Stimulated activated effector memory CD8-positive, alpha-beta T cell treated with anti-CD3 and anti-CD28 coated beads, Interleukin-12 subunit alpha, Interleukin-12 subunit beta, amount 100 ng/mL, for 72 hours (primary cell): ENCODE measurements around the gene CFAP298.

Experiments used
- ATAC-seq: fragments of 150-1000 bp; cut with Tn5 transposase; 2 replicates; pipeline ENCODE4 v1.10.0; 2021
- DNase-seq, 2 donors: peaks; one replicate each; pipeline ENCODE4 v3.0.0; 2021 to 2022; ENCODE audit warnings: low spot score in 2 of 2
- H3K27ac Mint-ChIP-seq: one replicate; pipeline ENCODE4 v1.8.0; 2022; ENCODE audit warnings: mild to moderate bottlenecking, mixed read lengths
- H3K36me3 Mint-ChIP-seq: one replicate; pipeline ENCODE4 v1.8.0; 2022; ENCODE audit warnings: mild to moderate bottlenecking, mixed read lengths
- H3K4me1 Mint-ChIP-seq: one replicate; pipeline ENCODE4 v1.8.0; 2022; ENCODE audit warnings: mixed read lengths
- H3K4me3 Mint-ChIP-seq: one replicate; pipeline ENCODE4 v1.8.0; 2022; ENCODE audit warnings: mild to moderate bottlenecking, mixed read lengths
- H3K9me3 Mint-ChIP-seq: one replicate; pipeline ENCODE4 v1.8.0; 2022; ENCODE audit warnings: mixed read lengths

The CFAP298 gene

GRCh38 chr21:32585042-32585710 lies 27.0 kb downstream of the CFAP298 start, which contains the start of gene TCP10L:
TSS of gene TCP10L (minus strand) at chr21:32585523. CDS start at chr21:32584304, 1,219 bp downstream.
- H3K9me3 Mint-ChIP-seq, result no peaks in the 10 kb centered on the region
- no peaks in the 10 kb centered on the region for H3K4me1 Mint-ChIP-seq
- H3K4me3 Mint-ChIP-seq, result no peak within 1 kb of the TSS
- no peaks in the 10 kb centered on the region for H3K36me3 Mint-ChIP-seq
- no peak within 1 kb of the TSS for H3K27ac Mint-ChIP-seq
- ATAC-seq, result no peak
- DNase-seq, result no peak

- H3K4me1 Mint-ChIP-seq, result no peaks in the 10 kb centered on the region
- no peaks in the 10 kb centered on the region for H3K36me3 Mint-ChIP-seq
- no peaks in the 10 kb centered on the region for H3K9me3 Mint-ChIP-seq
- ATAC-seq (no peak), DNase-seq (no peak)
- no peak overlapping the region for H3K4me3 Mint-ChIP-seq
- no peak overlapping the region for H3K27ac Mint-ChIP-seq
These were observed 27.7 kb downstream of the CFAP298 start for GRCh38 chr21:32584472-32584871.

- no peaks in the 10 kb centered on the region for H3K36me3 Mint-ChIP-seq
- DNase-seq (no peak), ATAC-seq (no peak)
- no peak overlapping the region for H3K4me3 Mint-ChIP-seq
- no peaks in the 10 kb centered on the region for H3K4me1 Mint-ChIP-seq
- no peak overlapping the region for H3K27ac Mint-ChIP-seq
- no peaks in the 10 kb centered on the region for H3K9me3 Mint-ChIP-seq
These were observed 30.4 kb downstream of the CFAP298 start for GRCh38 chr21:32581732-32582131.

- no peak for ATAC-seq
- Mint-ChIP-seq H3K4me3 (no peak overlapping the region), H3K27ac (no peak overlapping the region), H3K4me1 (no peaks in the 10 kb centered on the region), H3K36me3 (no peaks in the 10 kb centered on the region), H3K9me3 (no peaks in the 10 kb centered on the region)
- DNase-seq, result no peak
These were observed 31.2 kb downstream of the CFAP298 start for GRCh38 chr21:32580949-32581348.

- Mint-ChIP-seq H3K9me3 (no peaks in the 10 kb centered on the region), H3K4me1 (no peaks in the 10 kb centered on the region), H3K4me3 (no peak overlapping the region), H3K27ac (no peak overlapping the region), H3K36me3 (no peaks in the 10 kb centered on the region)
- no peak for DNase-seq
- peak; percentile 82 for ATAC-seq
These were observed 34.0 kb downstream of the CFAP298 start for GRCh38 chr21:32578107-32578691.

GRCh38 chr21:32576011-32576410 lies 36.2 kb downstream of the CFAP298 start:
- Mint-ChIP-seq H3K36me3 (no peaks in the 10 kb centered on the region), H3K4me1 (peaks cover 1% of the 10 kb centered on the region), H3K4me3 (no peak overlapping the region), H3K9me3 (no peaks in the 10 kb centered on the region), H3K27ac (no peak overlapping the region)
- ATAC-seq (no peak), DNase-seq (no peak)

- H3K36me3 Mint-ChIP-seq, result peaks cover 1% of the 10 kb centered on the region
- DNase-seq (no peak), ATAC-seq (no peak)
- H3K4me1 Mint-ChIP-seq, result peaks cover 9% of the 10 kb centered on the region
- no peak overlapping the region for H3K4me3 Mint-ChIP-seq
- no peaks in the 10 kb centered on the region for H3K9me3 Mint-ChIP-seq
- H3K27ac Mint-ChIP-seq, result peak overlapping the region; percentile 6
These were observed 36.9 kb downstream of the CFAP298 start for GRCh38 chr21:32574946-32575925.

- Mint-ChIP-seq H3K27ac (no peak overlapping the region), H3K9me3 (no peaks in the 10 kb centered on the region), H3K4me3 (no peak overlapping the region), H3K4me1 (peaks cover 30% of the 10 kb centered on the region), H3K36me3 (peaks cover 4% of the 10 kb centered on the region)
- DNase-seq, result no peak
- no peak for ATAC-seq
These were observed 39.4 kb downstream of the CFAP298 start for GRCh38 chr21:32572574-32573420.

- Mint-ChIP-seq H3K9me3 (no peaks in the 10 kb centered on the region), H3K4me1 (peaks cover 30% of the 10 kb centered on the region), H3K36me3 (peaks cover 9% of the 10 kb centered on the region), H3K27ac (peak overlapping the region; percentile 93), H3K4me3 (peak overlapping the region; percentile 94)
- ATAC-seq (peak; percentile 36), DNase-seq (no peak)
These were observed 41.7 kb downstream of the CFAP298 start for GRCh38 chr21:32570456-32570855.

- Mint-ChIP-seq H3K9me3 (peaks cover 4% of the 10 kb centered on the region), H3K4me3 (peak overlapping the region; percentile 94), H3K36me3 (peaks cover 9% of the 10 kb centered on the region), H3K27ac (peak overlapping the region; percentile 93), H3K4me1 (peaks cover 30% of the 10 kb centered on the region)
- DNase-seq (peak; percentile 71 to 89), ATAC-seq (peak; percentile 93)
These were observed 42.6 kb downstream of the CFAP298 start for GRCh38 chr21:32569261-32570230.

GRCh38 chr21:32567626-32568025 lies 44.6 kb downstream of the CFAP298 start:
- no peak overlapping the region for H3K27ac Mint-ChIP-seq
- H3K4me1 Mint-ChIP-seq, result peaks cover 30% of the 10 kb centered on the region
- peaks cover 9% of the 10 kb centered on the region for H3K36me3 Mint-ChIP-seq
- no peak for DNase-seq
- no peak for ATAC-seq
- H3K4me3 Mint-ChIP-seq, result no peak overlapping the region
- peaks cover 6% of the 10 kb centered on the region for H3K9me3 Mint-ChIP-seq

GRCh38 chr21:32566741-32567389 lies 45.3 kb downstream of the CFAP298 start:
- H3K36me3 Mint-ChIP-seq, result peaks cover 9% of the 10 kb centered on the region
- H3K4me1 Mint-ChIP-seq, result peaks cover 30% of the 10 kb centered on the region
- H3K4me3 Mint-ChIP-seq, result no peak overlapping the region
- peaks cover 6% of the 10 kb centered on the region for H3K9me3 Mint-ChIP-seq
- no peak for ATAC-seq
- no peak for DNase-seq
- H3K27ac Mint-ChIP-seq, result no peak overlapping the region

- H3K4me3 Mint-ChIP-seq, result no peak overlapping the region
- H3K4me1 Mint-ChIP-seq, result peaks cover 29% of the 10 kb centered on the region
- no peak overlapping the region for H3K27ac Mint-ChIP-seq
- no peak for ATAC-seq
- peaks cover 6% of the 10 kb centered on the region for H3K9me3 Mint-ChIP-seq
- H3K36me3 Mint-ChIP-seq, result peaks cover 9% of the 10 kb centered on the region
- no peak for DNase-seq
These were observed 46.2 kb downstream of the CFAP298 start for GRCh38 chr21:32565856-32566465.
